Measurements from ENCODE around the gene RNASE7. TPM values are rescaled to one million over a fixed set of nuclear protein-coding genes. Genes with fewer than 3 reads are reported as not detected.

Gene RNASE7
- polyA plus RNA-seq, 1 of the 3 experiments (the other 2 are of a cell fraction), result not detected

DNA sequence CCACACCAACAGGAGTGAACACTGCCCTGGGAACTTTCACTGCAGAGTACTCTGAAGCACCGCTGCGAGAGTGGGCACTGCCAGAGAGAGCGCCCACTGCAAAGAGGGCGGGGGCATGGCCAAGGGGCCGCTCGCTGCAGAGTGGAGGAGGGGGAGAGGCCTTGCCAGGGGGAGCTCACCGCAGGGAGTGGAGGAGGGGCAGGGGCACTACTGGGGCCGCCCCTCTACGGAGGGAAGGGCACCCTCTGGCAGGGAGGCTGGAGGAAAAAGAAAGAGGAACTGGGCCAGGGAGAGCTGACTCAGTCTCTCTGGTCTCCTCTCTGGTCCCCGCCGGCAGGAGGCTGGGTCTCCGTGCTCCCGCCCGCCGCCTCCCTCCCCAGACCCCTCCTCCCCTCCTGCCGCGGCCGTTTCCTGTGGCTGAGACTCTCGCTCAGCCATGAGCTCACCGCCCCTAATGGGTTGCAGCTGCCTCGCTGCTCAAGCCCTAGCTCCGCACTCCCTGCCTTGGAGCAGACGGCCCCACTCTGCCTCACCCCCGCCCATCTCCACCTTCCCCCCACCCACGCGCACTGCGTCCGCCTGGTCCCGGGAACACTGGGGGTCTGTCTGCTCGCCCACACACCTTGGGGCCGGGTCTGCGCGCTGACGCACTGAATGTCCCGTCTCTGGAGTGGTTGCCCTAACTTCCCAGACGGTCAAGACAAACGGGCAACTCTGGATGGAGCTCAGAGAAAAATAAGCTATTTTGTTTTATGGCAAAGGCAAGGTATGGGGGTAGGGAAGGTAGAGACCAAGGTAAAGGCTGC lies 29.3 kb downstream of the RNASE7 start:
- POLR2A ChIA-PET, result interaction anchor here (0.9 to 2.7 kb wide), 12 partner anchors 9 to 728 kb away, joined by 3 to 19 read pairs (median 8); partner anchors contain the start of genes PARP2, TMEM253 and ZNF219
- no peaks in the 10 kb centered on the region for H3K9me2 ChIP-seq

More for the DNA sequence above, 29.3 kb downstream of the RNASE7 start:
- Histone ChIP-seq H3K9me3 (no peaks in the 10 kb centered on the region), H4K20me1 (ENCODE audit: insufficient read depth) (0 out of 2 replicates have a peak, but pooled peaks cover 8% of the 10 kb centered on the region), H3K4me2 (peak overlapping the region; percentile 95), H3K27me3 (ENCODE audit: insufficient read depth) (no peaks in the 10 kb centered on the region), H3K36me3 (replicated peaks in 1 of 2; ENCODE audit: control insufficient read depth in 1 of 2, insufficient read depth in 2 of 2, low read length in 1 of 2) (peaks cover 29 to 40% of the 10 kb centered on the region in 2 experiments), H3K9ac (peak overlapping the region; percentile 93), H3K4me3 (ENCODE audit: low read depth in 2 of 2, low read length in 1 of 2) (peak overlapping the region; percentile 81 to 89), H3K27ac (ENCODE audit: low read depth in 2 of 2, low read length in 1 of 2) (peak overlapping the region; percentile 98 to 99), H3F3A (replicated peaks; ENCODE audit: insufficient read depth) (peaks cover 30% of the 10 kb centered on the region), H2AFZ (ENCODE audit: low read depth) (no peak overlapping the region; the same call in 1 of the 2 replicates), H3K79me2 (ENCODE audit: insufficient read depth) (peaks cover 57% of the 10 kb centered on the region), H3K4me1 (ENCODE audit: control insufficient read depth in 1 of 2, insufficient read depth in 2 of 2, low read depth in 1 of 2, low read length in 1 of 2) (peaks cover 22 to 37% of the 10 kb centered on the region in 2 experiments)
- no peak for TF ChIP-seq FOSL2 (IDR thresholded peaks at IDR 0.05; ENCODE audit: borderline replicate concordance, low read depth)
- TF ChIP-seq RAD21 (IDR thresholded peaks at IDR 0.05; ENCODE audit: low read length), result 0 out of 2 replicates have a peak, but pooled peaks have one; percentile 2
- TF ChIP-seq, protein P1, sequence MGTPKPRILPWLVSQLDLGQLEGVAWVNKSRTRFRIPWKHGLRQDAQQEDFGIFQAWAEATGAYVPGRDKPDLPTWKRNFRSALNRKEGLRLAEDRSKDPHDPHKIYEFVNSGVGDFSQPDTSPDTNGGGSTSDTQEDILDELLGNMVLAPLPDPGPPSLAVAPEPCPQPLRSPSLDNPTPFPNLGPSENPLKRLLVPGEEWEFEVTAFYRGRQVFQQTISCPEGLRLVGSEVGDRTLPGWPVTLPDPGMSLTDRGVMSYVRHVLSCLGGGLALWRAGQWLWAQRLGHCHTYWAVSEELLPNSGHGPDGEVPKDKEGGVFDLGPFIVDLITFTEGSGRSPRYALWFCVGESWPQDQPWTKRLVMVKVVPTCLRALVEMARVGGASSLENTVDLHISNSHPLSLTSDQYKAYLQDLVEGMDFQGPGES (IDR thresholded peaks at IDR 0.05; ENCODE audit: low read depth, low read length), result no peak
- peak; percentile 90 for TF ChIP-seq TCF12 (IDR thresholded peaks at IDR 0.05)
- TF ChIP-seq, protein P2, sequence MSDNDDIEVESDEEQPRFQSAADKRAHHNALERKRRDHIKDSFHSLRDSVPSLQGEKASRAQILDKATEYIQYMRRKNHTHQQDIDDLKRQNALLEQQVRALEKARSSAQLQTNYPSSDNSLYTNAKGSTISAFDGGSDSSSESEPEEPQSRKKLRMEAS (IDR thresholded peaks at IDR 0.05; ENCODE audit: low read depth), result peak; percentile 62
- no peak for TF ChIP-seq ELF1 (IDR thresholded peaks at IDR 0.05)
- TF ChIP-seq EP300 (IDR thresholded peaks at IDR 0.05; ENCODE audit: borderline replicate concordance in 1 of 2, low read depth in 1 of 2, low read length in 1 of 2), result peak in 1 of 2 experiments; percentile 25; a peak in 1 of 4 replicates
- TF ChIP-seq CHD2 (IDR thresholded peaks at IDR 0.05; ENCODE audit: low read length, partially characterized antibody), result peak; percentile 73
- peak; percentile 55; the same call in 1 of the 2 replicates for TF ChIP-seq TAF1 (IDR thresholded peaks at IDR 0.05; ENCODE audit: borderline replicate concordance, low read depth, low read length)
- TF ChIP-seq SIN3A (IDR thresholded peaks at IDR 0.05; ENCODE audit: borderline replicate concordance, low read depth, low read length), result no peak
- peak; percentile 47; the same call in 1 of the 2 replicates for TF ChIP-seq POLR2AphosphoS5 (IDR thresholded peaks at IDR 0.05; ENCODE audit: low read depth, low read length)
- TF ChIP-seq, protein P3, sequence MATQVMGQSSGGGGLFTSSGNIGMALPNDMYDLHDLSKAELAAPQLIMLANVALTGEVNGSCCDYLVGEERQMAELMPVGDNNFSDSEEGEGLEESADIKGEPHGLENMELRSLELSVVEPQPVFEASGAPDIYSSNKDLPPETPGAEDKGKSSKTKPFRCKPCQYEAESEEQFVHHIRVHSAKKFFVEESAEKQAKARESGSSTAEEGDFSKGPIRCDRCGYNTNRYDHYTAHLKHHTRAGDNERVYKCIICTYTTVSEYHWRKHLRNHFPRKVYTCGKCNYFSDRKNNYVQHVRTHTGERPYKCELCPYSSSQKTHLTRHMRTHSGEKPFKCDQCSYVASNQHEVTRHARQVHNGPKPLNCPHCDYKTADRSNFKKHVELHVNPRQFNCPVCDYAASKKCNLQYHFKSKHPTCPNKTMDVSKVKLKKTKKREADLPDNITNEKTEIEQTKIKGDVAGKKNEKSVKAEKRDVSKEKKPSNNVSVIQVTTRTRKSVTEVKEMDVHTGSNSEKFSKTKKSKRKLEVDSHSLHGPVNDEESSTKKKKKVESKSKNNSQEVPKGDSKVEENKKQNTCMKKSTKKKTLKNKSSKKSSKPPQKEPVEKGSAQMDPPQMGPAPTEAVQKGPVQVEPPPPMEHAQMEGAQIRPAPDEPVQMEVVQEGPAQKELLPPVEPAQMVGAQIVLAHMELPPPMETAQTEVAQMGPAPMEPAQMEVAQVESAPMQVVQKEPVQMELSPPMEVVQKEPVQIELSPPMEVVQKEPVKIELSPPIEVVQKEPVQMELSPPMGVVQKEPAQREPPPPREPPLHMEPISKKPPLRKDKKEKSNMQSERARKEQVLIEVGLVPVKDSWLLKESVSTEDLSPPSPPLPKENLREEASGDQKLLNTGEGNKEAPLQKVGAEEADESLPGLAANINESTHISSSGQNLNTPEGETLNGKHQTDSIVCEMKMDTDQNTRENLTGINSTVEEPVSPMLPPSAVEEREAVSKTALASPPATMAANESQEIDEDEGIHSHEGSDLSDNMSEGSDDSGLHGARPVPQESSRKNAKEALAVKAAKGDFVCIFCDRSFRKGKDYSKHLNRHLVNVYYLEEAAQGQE (IDR thresholded peaks at IDR 0.05; ENCODE audit: low read depth, low read length), result 0 out of 2 replicates have a peak, but pooled peaks have one; percentile 44
- 0 out of 2 replicates have a peak, but pooled peaks have one; percentile 10 for TF ChIP-seq GABPA (IDR thresholded peaks at IDR 0.05; ENCODE audit: low read depth)
- 5% methylated on average over 26 of the region's 37 CpGs for WGBS (ENCODE audit: low lambda C conversion rate)
- CTCF ChIA-PET, result interaction anchor here (0.9 to 13.2 kb wide), 17 partner anchors 10 to 101 kb away, joined by 3 to 296 read pairs (median 5); partner anchors contain the start of genes TMEM253, TPPP2 and ZNF219
- DNase-seq, result peak; percentile 95
